HG02943 (cell line): Measurements from ENCODE around the gene PPP2R3C.
"Not testable (repeated sequence)": the region's sequence is repeated elsewhere in the genome, so short reads cannot be mapped to it uniquely, and the experiment has no call there.

Source experiments
- ATAC-seq: cut with Tn5 transposase; IDR thresholded peaks from one replicate; pipeline ENCODE4 v1.9.1; 2021; ENCODE audit warnings: mild to moderate bottlenecking, low read depth, moderate library complexity; ENCODE audit not compliant: unreplicated experiment

Gene PPP2R3C

DNA sequence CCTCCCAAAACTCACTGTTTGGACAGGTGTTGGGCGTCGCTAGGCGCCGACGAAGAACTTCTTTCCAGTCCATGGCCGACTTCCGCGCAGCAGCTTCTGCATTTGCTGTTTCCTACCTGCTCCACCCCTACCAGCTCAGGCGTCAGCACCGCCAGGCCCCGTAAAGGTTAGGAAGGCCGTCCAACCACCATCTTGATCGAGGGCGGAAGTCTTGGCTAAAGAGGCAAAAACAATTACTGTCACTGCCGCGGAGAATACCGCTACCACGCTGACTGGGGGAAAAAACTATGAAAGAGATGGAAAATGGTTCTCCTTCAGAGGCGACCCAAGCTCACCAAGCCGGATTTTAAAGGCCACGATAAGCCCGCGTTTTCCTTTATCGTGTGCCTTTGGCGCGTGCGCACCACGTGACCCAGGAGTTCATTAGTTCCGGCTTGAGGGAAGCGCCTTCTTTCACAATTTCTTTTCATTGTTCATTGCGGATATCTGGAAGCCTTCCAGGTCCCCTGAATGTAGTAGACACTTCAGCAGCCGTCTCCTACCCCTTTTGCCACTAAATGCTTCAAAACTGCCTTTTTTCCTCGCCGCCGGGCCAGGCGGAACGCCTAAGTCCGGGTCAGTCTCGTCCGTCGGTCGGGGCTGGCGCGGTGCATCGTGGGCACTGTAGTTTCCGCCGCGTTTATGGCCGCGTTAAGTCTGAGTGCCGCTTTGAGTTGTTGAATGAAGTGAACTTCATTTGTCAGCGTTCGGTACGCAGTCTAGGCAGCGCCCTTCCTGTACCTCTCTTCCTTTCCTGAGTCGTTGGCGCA, at the start of gene PPP2R3C, which contains the start of gene PRORP:
TSS of gene PPP2R3C (minus strand) at position 104 of the 809 bp plus-strand sequence. CDS start at position 73, 31 bp downstream.
TSS of gene PRORP (plus strand) at position 666 of the 809 bp plus-strand sequence. CDS start 694 bp downstream, outside the sequence.
- ATAC-seq, result peak; percentile 87

DNA sequence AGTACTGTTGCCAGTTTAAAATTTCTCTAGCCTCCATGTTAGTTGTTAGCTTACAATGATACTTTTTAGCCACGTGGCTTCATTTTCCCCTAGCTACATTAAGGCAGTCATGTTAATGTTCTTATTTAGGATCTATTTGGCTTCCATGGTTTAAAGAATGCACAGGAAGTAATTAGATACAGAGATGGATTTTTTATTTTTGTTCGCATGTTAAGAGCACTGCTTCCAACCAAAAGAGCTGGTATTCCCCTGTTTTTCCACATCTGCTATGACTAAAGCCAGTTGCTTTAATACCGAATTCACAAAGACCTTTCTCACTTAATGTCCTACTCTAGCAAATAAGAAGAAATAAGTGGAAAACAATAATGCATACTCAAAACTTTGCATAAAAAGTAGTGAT, 45.7 kb upstream of the PPP2R3C start:
- ATAC-seq, result no peak

DNA sequence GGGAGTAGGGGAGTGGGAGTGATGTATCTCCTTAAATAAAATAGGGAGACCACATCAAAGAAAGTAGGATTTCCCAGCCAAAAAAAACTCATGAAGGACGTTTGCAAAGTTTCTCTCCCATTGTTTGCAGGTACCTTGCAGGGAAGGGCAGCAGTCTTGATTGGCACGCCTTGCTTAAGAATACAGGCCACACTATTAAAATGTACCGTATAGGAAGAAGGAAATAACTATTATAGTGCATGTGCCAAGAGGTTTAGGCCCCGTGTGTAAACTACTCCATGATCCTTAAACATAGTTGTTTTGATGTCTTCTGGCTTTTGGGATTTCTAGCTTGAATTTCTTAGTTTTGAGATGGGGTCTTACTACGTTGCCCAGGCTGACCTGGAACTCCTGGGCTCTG, 43.1 kb upstream of the PPP2R3C start:
- no peak for ATAC-seq

DNA sequence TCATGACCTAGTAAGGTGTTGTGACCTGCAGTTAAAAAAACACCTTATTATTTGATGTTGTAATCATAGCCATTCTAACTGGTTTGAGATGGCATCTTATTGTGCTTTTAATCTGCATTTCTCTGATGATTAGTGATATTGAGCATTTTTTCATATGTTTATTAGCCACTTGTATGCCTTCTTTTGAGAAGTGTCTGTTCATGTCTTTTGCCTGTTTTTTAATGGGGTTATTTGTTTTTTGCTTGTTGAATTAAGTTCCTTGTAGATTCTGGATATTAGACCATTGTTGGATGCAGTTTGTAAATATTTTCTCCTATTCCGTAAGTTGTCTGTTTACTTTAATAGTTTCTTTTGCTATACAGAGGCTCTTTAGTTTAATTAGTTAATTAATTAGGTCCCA, 41.6 kb upstream of the PPP2R3C start:
- no peak for ATAC-seq

DNA sequence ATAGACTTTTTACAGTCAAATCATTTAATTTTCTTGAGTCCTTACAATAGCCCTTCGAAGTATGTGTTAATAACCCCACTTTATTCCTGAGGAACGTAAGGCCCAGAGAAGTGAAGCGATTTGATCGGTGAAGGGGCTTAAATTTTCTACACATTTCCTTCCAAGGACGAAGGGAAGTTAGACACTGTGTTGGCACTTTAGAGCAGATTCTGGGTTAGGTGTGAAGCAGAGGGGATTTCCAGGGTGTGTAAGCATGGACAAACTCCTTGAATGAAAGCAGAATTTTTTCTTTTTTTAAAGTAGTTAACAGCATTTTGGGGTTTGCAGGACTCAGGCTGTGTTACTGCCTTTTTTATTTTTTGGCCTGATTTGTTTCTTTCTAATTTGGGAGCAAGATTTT, 39.4 kb upstream of the PPP2R3C start:
- ATAC-seq, result no peak

DNA sequence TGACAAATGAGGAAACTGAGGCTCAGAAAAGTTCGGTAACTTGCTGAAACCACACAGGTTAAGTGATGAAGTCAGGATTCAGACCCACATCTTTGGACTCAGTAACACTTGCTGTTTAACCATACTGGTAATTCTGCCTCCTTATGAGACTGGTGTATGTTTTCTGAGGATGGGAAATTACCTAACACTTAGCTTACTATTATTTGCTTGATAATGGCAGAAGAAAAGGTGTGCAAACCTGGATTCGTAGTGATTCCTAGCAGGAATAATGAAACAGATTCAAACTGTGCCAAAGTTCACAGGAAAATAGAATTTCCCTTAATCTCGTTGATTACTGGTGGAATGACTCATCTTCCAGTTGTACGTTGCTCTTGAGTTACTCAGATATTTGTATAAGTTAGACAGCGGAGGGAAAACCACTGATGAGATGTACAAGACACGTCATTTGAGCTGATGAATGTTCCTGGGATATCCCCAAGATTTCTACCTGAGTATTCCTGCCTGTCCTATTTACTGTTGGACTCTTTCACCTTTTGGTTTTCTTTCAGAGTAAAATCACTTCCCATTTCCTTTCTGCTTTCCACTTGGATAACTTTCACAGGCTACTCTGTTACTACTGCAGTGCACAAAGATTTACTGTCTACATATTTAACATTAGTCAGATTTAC, 38.1 kb upstream of the PPP2R3C start:
- ATAC-seq, result no peak

DNA sequence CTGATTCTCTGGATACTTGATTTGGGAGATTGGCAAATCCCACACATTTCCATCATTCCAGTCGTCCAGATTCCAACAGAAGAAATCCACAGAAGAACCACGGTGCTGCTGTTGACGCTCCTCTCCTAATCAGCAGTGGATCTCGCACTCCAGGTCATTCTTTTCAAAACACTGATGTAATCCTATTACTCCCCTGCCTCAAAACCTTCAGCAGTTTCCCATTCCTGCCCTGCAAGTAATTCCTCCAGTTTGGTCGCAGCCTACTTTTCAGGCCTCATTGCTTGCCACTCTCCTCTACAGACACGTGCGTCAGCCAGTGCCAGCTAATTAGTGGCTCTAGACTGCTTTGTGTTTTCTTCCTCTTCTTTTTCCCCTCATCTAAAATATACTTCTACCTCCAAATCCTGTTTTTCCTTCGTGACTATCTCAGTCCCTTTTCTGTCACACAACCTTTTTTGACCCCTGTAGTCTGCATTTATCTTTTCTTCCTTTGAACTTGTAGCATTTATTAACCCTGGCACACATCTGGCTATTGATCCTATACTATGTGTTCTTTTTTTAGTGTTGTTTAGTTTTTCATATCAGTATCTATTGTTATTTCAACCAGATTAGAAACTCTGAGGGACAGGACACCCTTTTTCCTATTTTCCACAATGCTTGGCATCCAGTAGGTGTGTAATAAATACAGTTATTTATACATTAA, 37.3 kb upstream of the PPP2R3C start:
- no peak for ATAC-seq

DNA sequence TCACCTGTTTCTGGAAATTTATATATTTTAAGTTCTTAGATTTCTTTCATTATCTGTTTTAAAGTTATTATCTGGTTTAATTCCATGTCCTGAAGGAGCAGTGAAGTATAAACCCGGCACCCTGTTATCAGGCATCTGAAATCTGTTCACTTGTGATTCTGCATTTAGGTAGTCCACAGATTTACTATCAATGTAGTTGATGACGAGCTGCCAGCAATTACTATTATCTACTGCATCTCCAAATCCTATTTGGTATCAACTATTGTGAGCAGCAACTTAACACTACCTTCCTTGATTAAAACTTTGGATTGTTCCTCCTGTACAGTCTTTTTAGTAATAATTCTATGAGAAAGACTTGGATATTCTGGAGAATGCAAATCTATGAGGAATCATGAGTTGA, 36.7 kb upstream of the PPP2R3C start:
- ATAC-seq, result no peak

DNA sequence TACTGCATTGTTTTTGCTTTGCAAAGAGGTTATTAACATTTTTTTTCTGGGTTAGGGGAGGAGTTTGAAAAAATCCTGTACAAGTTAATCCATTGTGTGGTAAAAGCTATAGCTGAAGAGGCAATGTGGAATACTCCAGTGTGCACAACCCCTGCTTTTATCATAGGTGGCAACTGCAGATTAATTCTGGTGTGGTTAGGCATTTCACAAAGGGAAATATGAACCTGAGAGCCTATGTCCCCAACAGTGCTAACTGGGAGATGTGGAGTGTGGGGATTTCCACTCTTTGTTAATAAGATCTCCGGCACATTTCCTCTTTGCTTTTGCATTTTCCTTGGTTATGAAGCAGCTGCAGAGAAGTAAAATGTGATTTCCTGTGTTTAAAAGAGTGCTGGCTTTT, 34.2 kb upstream of the PPP2R3C start:
- ATAC-seq, result no peak

DNA sequence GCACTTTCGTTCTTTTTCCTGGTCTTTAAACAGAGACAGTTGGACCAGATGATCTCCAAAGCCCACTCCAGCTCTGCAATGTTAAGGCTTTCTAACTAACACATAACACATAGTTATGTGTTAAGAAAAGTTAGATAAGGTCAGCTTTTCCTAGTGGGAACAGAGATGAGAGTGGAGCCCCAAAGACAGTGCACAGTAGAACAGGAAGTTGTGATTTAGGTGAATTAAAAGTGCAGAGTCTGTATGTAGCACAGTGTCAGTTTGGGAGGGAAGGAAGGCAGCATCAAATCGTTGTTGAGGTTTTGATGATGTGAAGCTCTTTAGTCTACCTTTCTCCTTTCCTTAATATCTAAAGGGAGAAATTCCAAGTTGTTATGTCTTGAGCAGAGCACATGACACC, 32.2 kb upstream of the PPP2R3C start:
- ATAC-seq, result no peak

DNA sequence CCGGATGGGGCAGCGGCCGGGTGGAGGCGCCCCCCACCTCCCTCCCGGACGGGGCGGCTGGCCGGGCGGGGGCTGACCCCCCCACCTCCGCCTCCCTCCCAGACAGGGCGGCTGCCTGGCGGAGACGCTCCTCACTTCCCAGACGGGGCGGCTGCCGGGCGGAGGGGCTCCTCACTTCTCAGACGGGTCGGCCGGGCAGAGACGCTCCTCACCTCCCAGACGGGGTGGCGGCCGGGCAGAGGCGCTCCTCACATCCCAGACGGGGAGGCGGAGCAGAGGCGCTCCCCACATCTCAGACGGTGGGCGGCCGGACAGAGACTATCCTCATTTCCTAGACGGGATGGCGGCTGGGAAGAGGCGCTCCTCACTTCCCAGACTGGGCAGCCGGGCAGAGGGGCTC, 30.7 kb upstream of the PPP2R3C start:
- not testable (repeated sequence) for ATAC-seq

DNA sequence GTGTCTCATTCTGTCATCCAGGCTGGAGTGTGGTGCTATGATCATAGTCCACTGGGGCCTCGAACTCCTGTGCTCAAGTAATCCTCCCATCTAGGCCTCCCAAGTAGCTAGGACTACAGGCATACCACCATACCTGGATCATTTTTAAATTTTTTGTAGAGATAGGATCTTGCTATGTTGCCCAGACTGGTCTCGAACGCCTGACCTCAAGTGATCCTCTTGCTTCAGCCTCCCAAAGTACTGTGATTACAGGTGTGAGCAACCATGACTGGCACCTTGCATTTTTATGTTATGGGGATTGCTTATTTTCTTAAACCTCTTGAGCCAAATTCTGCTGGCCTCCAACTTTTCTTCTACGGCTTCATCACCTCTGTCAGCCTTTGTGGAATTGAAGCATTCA, 27.4 kb upstream of the PPP2R3C start:
- ATAC-seq, result no peak

DNA sequence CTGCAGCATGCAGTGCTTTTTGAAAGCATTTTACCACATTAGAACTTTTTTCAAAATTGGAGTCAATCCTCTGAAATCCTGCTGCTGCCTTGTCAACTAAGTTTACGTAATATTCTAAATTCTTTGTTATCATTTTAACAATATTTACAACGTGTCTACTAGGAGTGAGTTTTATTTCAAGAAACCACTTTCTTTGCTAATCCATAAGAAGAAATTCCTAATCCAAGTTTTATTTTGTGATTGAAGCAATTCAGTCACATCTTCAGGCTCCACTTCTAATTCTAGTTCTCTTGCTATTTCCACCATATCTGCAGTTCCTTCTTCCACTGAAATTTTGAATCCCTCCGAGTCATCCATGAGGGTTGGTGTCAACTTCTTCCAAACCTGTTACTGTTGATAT, 25.9 kb upstream of the PPP2R3C start:
- no peak for ATAC-seq

DNA sequence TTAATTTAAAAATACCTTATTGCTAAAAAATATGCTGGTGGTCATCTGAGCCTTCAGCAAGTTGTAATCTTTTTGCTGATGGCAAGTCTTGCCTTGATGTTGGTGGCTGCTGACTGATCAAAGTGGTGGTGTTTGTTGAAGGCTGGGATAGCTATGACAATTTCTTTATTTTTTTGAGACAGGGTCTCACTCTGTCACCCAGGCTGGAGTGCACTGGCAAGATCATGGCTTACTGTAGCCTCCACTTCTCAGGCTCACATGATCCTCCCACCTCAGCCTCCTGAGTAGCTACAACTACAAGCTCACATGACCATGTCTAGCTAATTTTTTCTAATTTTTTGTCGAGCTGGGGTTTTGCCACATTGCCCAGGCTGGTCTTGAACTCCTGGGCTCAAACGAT, 25.4 kb upstream of the PPP2R3C start:
- no peak for ATAC-seq

DNA sequence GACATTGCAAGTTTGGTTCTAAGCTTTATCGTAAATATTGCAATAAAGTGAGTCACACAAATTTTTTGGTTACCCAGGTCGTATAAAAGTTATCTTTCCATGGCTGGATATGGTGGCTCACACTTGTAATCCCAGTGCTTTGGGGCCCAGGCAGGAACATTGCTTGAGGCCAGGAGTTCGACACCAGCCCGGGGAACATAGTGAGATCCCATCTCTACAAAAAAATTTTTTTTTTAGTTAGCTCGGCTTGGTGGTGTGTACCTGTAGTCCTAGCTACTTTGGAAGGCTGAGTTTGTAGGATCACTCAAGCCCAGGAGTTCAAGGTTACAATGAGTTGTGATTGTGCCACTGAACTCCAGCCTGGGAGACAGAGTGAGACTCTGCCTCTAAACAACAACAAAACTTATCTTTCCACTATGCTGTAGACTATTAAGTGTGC, 24.9 kb upstream of the PPP2R3C start:
- ATAC-seq, result no peak

DNA sequence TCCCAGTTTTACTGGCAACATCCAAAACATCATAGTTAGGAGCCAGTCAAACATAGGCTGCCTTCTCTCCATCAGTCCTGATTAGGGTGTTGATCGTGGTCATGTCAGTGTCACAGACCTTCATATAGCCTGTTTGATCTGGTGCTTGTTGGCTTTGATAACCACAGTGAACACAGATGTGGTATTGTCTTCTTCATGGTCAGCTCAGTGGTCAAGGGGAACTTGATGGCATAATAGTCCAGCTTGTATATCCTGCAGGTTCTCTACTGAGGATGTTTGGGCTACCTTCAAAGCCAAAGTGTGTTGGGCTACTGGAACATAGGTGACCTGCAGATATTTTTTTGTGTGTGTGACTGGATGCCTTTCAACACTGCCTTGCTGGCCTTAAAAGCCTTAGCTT, 22.2 kb upstream of the PPP2R3C start:
- ATAC-seq, result no peak

DNA sequence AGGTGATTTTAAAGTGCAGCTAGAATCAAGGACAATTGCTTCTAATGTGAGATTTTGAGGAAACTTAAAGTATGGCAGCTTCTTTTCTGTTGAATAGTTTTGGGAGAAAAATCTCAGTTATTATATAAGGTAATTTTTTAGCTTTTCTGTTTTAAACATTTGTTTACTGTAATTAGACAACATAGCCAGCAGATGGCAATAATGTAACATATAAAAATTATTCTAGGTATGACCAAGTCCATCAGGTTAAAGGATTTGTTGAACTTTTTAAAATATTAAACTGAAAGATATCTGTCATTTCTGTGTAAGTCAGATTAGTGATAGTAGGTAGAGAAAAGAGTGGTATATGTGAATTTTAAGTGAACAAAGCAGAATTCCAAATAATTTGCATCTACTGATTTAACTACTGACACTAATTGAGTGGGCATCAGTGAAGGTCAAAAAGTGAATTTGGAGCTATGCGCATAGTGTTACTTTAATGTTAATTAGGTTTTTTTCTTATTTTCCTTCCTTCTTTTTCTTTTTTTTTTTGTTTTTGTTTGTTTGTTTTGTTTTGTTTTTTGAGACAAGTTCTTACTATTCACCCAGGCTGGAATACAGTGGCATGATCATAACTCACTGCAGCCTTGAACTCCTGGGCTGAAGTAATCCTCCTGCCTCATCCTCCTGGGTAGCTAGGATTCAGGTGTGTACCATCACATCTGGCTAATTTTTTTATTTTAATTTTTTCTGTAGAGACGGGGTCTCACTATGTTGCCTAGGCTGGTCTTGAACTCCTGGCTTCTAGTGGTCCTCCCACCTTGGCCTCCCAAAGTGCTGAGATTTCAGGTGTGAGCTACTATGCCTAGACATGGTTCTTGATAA, 19.2 kb upstream of the PPP2R3C start:
- ATAC-seq, result no peak

DNA sequence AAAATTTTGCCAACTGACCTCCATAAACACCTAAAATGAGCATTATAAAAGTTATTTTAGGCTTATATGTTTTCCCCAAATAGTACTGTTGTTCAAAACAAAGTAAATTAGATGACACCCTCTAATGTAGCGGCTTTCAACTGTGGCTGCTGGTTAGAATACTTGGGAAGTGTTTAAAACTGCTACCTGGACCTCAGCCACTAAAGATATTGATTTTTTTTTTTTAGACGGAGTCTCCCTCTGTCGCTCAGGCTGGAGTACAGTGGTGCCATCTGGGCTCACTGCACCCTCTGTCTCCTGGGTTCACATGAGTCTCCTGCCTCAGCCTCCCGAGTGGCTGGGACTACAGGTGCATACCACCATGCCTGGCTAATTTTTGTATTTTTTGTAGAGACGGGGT, 16.8 kb upstream of the PPP2R3C start:
- no peak for ATAC-seq

DNA sequence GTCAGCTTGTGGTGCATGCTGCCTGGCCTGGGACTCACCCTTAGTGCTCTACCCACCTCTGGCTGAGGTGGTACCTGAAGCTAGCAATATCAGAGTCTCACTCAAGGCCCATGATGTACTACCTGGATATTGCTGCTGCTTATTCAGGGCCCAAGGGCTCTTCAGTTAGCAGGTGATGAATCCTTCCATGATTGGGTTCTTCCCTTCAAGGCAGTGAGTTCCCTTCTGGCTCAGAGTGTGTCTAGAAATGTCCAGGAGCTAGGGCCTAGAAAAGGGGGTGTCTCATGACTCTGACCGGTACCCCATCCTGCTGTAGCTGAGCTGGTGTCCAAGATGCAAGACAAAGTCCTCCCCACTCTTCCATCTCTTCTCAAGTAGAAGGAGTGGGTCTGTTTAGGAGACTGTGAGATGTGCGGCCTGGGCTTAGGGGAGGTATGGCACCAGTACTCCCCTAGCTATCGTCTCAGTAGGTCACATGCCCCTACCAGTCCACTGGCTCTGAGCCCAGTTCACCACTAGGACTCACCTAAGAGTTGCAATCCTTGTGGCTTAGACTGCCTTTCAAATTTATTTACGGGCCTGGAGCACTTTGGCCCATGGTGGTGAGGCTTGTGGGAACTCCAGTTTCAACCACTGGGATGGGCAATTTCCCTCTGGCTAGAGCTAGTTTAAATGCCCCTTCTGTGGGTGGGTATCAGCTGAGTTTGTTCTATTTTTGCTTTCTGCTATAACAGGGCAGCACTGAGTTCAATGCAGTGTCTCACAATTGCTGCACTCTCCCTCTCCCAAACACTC, 12.7 kb upstream of the PPP2R3C start:
- ATAC-seq, result no peak
